Measurements from ENCODE around the gene ZFHX3. TPM values are rescaled to one million over a fixed set of nuclear protein-coding genes. Genes with fewer than 3 reads are reported as not detected.

Gene ZFHX3
- total and polyA plus RNA-seq, 2 donors from 2014 or later: 2.3 to 29.3 TPM

- no peaks in the 10 kb centered on the region for H3K9me3 ChIP-seq (ENCODE audit: control insufficient read depth in 2 of 3, insufficient read depth in 1 of 3, low read length in 3 of 3)
- no peak for TF ChIP-seq CTCF (IDR thresholded peaks at IDR 0.05; ENCODE audit: borderline replicate concordance, extremely low read depth, insufficient read depth)
- H3K9ac ChIP-seq (ENCODE audit: low read length in 3 of 3): no peak overlapping the region
- DNase-seq (peak in 1 of 5 donors; percentile 42), FAIRE-seq (no peak)
- H3K4me3 ChIP-seq (ENCODE audit: low read length in 3 of 3): no peak overlapping the region
- intact Hi-C loops (cut with DNase I): no loop called here
- H3K27ac ChIP-seq (ENCODE audit: low read depth in 2 of 2, low read length in 2 of 2): no peak overlapping the region
- H3K4me1 ChIP-seq (ENCODE audit: control insufficient read depth in 2 of 3, insufficient read depth in 2 of 3, low read depth in 1 of 3, low read length in 3 of 3): no peaks in the 10 kb centered on the region
- H3K27me3 ChIP-seq (ENCODE audit: control insufficient read depth, insufficient read depth, low read length): no peaks in the 10 kb centered on the region
- H3K36me3 ChIP-seq (ENCODE audit: control insufficient read depth in 2 of 3, insufficient read depth in 3 of 3, low read length in 3 of 3): peaks cover 0 to 6% (median 0%) of the 10 kb centered on the region in 3 donors
Observed at GRCh38 chr16:72963533-72964315, 84.2 kb downstream of the ZFHX3 start.

- Histone ChIP-seq H3K27ac (ENCODE audit: low read depth in 2 of 2, low read length in 2 of 2) (no peak overlapping the region), H3K9me3 (ENCODE audit: control insufficient read depth in 2 of 3, insufficient read depth in 1 of 3, low read length in 3 of 3) (no peaks in the 10 kb centered on the region), H3K4me1 (ENCODE audit: control insufficient read depth in 2 of 3, insufficient read depth in 2 of 3, low read depth in 1 of 3, low read length in 3 of 3) (no peaks in the 10 kb centered on the region), H3K9ac (ENCODE audit: low read length in 3 of 3) (no peak overlapping the region), H3K4me3 (ENCODE audit: low read length in 3 of 3) (no peak overlapping the region), H3K27me3 (ENCODE audit: control insufficient read depth, insufficient read depth, low read length) (no peaks in the 10 kb centered on the region), H3K36me3 (ENCODE audit: control insufficient read depth in 2 of 3, insufficient read depth in 3 of 3, low read length in 3 of 3) (peaks cover 0 to 6% (median 3%) of the 10 kb centered on the region in 3 donors)
- DNase-seq (no peak), FAIRE-seq (no peak)
- intact Hi-C loops (cut with DNase I): no loop called here
- no peak for TF ChIP-seq CTCF (IDR thresholded peaks at IDR 0.05; ENCODE audit: borderline replicate concordance, extremely low read depth, insufficient read depth)
Observed at GRCh38 chr16:72962347-72962746, 85.6 kb downstream of the ZFHX3 start.

- FAIRE-seq: no peak
- TF ChIP-seq CTCF (IDR thresholded peaks at IDR 0.05; ENCODE audit: borderline replicate concordance, extremely low read depth, insufficient read depth): no peak
- no peak overlapping the region for H3K4me3 ChIP-seq (ENCODE audit: low read length in 3 of 3)
- H3K27me3 ChIP-seq (ENCODE audit: control insufficient read depth, insufficient read depth, low read length): no peaks in the 10 kb centered on the region
- H3K9ac ChIP-seq (ENCODE audit: low read length in 3 of 3): no peak overlapping the region
- H3K36me3 ChIP-seq (ENCODE audit: control insufficient read depth in 2 of 3, insufficient read depth in 3 of 3, low read length in 3 of 3): peaks cover 0 to 6% (median 3%) of the 10 kb centered on the region in 3 donors
- intact Hi-C loops (cut with DNase I): no loop called here
- H3K4me1 ChIP-seq (ENCODE audit: control insufficient read depth in 2 of 3, insufficient read depth in 2 of 3, low read depth in 1 of 3, low read length in 3 of 3): no peaks in the 10 kb centered on the region
- H3K27ac ChIP-seq (ENCODE audit: low read depth in 2 of 2, low read length in 2 of 2): no peak overlapping the region
- no peak for DNase-seq
- no peaks in the 10 kb centered on the region for H3K9me3 ChIP-seq (ENCODE audit: control insufficient read depth in 2 of 3, insufficient read depth in 1 of 3, low read length in 3 of 3)
Observed at GRCh38 chr16:72961863-72962262, 86.1 kb downstream of the ZFHX3 start.

Measured in kidney (tissue), 14 donors.